ENCODE results near the gene ZNF595.
A peak's percentile ranks its signal among the peaks of the same experiment; 100 is the strongest.
"Not testable (repeated sequence)": the region's sequence is repeated elsewhere in the genome, so short reads cannot be mapped to it uniquely, and the experiment has no call there.

DNA sequence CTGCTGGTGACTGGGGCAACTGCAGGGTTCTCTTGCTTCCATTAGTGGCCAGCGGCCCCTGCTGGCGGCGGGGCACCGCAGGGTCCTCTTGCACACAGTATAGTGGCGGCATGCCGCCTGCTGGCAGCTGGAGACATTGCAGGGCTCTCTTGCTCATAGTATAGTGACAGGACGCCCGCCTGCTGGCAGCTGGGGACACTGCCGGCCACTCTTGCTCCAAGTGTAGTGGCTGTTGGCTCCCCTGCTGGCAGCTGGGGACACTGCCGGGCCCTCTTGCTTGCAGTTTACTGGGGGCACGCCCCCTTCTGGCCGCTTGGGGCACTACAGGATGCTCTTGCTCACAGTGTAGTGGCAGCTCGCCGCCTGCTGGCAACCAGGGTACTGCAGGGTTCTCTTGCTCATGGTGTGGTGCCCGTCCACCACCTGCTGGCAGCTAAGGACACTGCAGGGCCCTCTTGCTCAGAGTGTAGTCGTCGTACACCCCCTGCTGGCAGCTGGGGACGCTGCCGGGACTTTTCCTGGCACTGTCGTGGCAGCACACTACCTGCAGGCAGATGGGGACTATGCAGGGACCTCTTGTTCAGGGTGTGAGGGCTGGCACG lies 41.2 kb upstream of the ZNF595 start:
- TF ChIP-seq CTCF (IDR thresholded peaks at IDR 0.05): peak in 2 of 6 experiments; percentile 17 to 27
- TF ChIP-seq POLR2A, POLR2AphosphoS5, EP300 (IDR thresholded peaks at IDR 0.05): not testable (repeated sequence)
